BLaER1 treated with 17β-estradiol and CSF1 and Interleukin-3, amounts not matched to agents 10 nM and 100 nM (cell line): ENCODE data around the gene KRAS.
"Not testable (repeated sequence)": the region's sequence is repeated elsewhere in the genome, so short reads cannot be mapped to it uniquely, and the experiment has no call there.

Experiments
- H3K27ac ChIP-seq, 11 experiments: shearing (Covaris generic); formaldehyde crosslinking; 2 replicates each; pipeline ENCODE4 v1.8.1; 2022
- H3K27me3 ChIP-seq, 11 experiments: shearing (Covaris generic); formaldehyde crosslinking; 2 replicates each; pipeline ENCODE4 v1.8.1; 2022
- H3K36me3 ChIP-seq, 11 experiments: shearing (Covaris generic); formaldehyde crosslinking; 2 replicates each; pipeline ENCODE4 v1.8.1; 2022
- H3K4me1 ChIP-seq, 10 experiments: shearing (Covaris generic); formaldehyde crosslinking; 2 replicates each; pipeline ENCODE4 v1.8.1; 2022
- H3K4me2 ChIP-seq, 11 experiments: shearing (Covaris generic); formaldehyde crosslinking; 2 replicates each; pipeline ENCODE4 v1.8.1; 2022
- H3K4me3 ChIP-seq, 10 experiments: shearing (Covaris generic); formaldehyde crosslinking; 2 replicates each; pipeline ENCODE4 v1.8.1; 2022
- H3K9ac ChIP-seq, 11 experiments: shearing (Covaris generic); formaldehyde crosslinking; 2 replicates each; pipeline ENCODE4 v1.8.1; 2022
- H3K9me3 ChIP-seq, 11 experiments: shearing (Covaris generic); formaldehyde crosslinking; replicated peaks in 1 of 11; 2 replicates each; pipeline ENCODE4 v1.8.1; 2022
- H4K20me1 ChIP-seq, 11 experiments: shearing (Covaris generic); formaldehyde crosslinking; 2 replicates each; pipeline ENCODE4 v1.8.1; 2022
- Cebpa-rat ChIP-seq, 11 experiments: shearing (Covaris generic); IDR thresholded peaks; 2 replicates each; pipeline ENCODE4 v1.8.1; 2022

Gene KRAS

DNA sequence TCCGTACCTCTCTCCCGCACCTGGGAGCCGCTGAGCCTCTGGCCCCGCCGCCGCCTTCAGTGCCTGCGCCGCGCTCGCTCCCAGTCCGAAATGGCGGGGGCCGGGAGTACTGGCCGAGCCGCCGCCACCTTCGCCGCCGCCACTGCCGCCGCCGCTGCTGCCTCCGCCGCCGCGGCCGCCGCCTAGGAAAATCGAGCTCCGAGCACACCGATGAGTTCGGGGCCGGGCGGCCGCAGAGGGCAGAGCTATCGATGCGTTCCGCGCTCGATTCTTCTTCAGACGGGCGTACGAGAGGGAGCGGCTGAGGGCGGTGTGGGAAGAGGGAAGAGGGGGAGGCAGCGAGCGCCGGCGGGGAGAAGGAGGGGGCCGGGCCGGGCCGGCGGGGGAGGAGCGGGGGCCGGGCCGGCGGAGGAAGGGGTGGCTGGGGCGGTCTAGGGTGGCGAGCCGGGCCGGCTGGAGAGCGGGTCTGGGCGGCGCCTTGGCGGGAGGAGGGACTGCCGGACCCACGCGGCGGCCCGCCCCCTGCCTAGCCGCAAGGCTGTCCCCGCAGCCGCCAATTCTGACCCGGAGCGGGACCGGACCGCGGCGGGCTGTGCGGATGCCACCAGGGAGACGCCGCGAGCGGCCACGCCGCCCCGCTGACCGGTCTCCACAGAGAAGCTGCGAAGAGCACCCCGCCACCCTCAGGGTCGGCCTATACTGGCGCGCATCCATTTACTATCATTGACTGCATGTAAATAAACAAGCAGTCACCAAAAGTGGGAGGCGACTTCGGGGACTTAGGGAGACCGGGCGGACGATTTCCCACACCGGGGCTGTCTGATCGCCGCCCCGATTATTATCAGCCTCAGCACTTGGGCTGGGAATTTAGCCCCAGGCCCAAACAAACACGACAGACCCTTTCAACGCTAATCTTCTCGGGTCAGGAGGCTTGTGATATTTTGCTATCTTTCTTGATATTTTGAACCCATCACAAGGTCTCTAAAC is at the start of gene KRAS:
TSS of gene KRAS (minus strand) at position 186 of the 987 bp plus-strand sequence.
- Histone ChIP-seq H3K4me2 (peak within 1 kb of the TSS; percentile 79 to 94 (median 89)), H3K9me3 (peaks cover 0 to 9% (median 3%) of the 10 kb centered on the region in 11 experiments; a peak in 7 of 22 replicates), H3K36me3 (peaks cover 0 to 31% (median 20%) of the 10 kb centered on the region in 11 experiments; a peak in 19 of 22 replicates), H3K4me3 (peak within 1 kb of the TSS; percentile 66 to 95 (median 85)), H3K4me1 (peaks cover 19 to 39% (median 30%) of the 10 kb centered on the region in 10 experiments), H3K27me3 (no peaks in the 10 kb centered on the region), H3K9ac (peak within 1 kb of the TSS; percentile 88 to 95 (median 94)), H4K20me1 (peaks cover 10 to 37% (median 26%) of the 10 kb centered on the region in 11 experiments; a peak in 18 of 22 replicates), H3K27ac (peak within 1 kb of the TSS; percentile 82 to 95 (median 90))
- TF ChIP-seq Cebpa-rat (IDR thresholded peaks at IDR 0.05) = no peak

DNA sequence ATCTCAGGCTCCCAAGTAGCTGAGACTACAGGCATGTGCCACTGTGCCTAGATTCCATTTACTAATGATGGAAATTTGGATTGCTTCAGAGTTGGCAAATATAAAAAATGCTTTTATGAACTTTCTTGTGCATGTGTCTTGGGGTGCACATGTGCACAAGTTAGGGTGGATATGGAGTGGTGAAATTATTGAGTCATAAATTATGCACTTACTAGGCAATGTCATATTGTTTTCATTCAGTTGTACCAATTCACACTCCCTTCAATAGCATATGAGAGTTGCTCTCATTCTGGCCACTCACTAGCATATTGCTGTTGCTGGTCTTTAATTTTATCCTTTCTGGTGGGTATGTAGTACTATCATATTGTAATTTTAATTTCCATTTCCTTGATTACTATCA is 45.7 kb upstream of the KRAS start:
- H3K4me2 ChIP-seq = no peak overlapping the region
- H3K4me3 ChIP-seq = no peak overlapping the region
- peaks cover 0 to 6% (median 0%) of the 10 kb centered on the region in 11 experiments; a peak in 2 of 22 replicates for H3K9me3 ChIP-seq
- no peaks in the 10 kb centered on the region for H3K36me3 ChIP-seq
- no peak overlapping the region for H3K27ac ChIP-seq
- H3K4me1 ChIP-seq = peaks cover 0 to 13% (median 9%) of the 10 kb centered on the region in 10 experiments; a peak in 13 of 20 replicates
- no peak overlapping the region for H3K9ac ChIP-seq
- H4K20me1 ChIP-seq = no peaks in the 10 kb centered on the region
- no peaks in the 10 kb centered on the region for H3K27me3 ChIP-seq
- no peak for TF ChIP-seq Cebpa-rat (IDR thresholded peaks at IDR 0.05)

- H4K20me1 ChIP-seq = no peaks in the 10 kb centered on the region
- H3K9me3 ChIP-seq = peaks cover 0 to 6% (median 0%) of the 10 kb centered on the region in 11 experiments; a peak in 3 of 22 replicates
- H3K4me2 ChIP-seq = no peak overlapping the region
- TF ChIP-seq Cebpa-rat (IDR thresholded peaks at IDR 0.05) = no peak
- no peak overlapping the region for H3K27ac ChIP-seq
- H3K4me1 ChIP-seq = peaks cover 0 to 13% (median 9%) of the 10 kb centered on the region in 10 experiments; a peak in 13 of 20 replicates
- H3K27me3 ChIP-seq = no peaks in the 10 kb centered on the region
- no peaks in the 10 kb centered on the region for H3K36me3 ChIP-seq
- no peak overlapping the region for H3K4me3 ChIP-seq
- no peak overlapping the region for H3K9ac ChIP-seq
Measured at GRCh38 chr12:25295361-25295760, 44.6 kb upstream of the KRAS start.

GRCh38 chr12:25293653-25294052 is 42.9 kb upstream of the KRAS start:
- Histone ChIP-seq H3K4me2 (no peak overlapping the region; a peak in 1 of 22 replicates), H3K4me3 (no peak overlapping the region), H3K4me1 (peaks cover 0 to 13% (median 9%) of the 10 kb centered on the region in 10 experiments; a peak in 13 of 20 replicates), H3K27ac (no peak overlapping the region), H3K36me3 (no peaks in the 10 kb centered on the region), H3K9me3 (peaks cover 8 to 18% (median 12%) of the 10 kb centered on the region in 11 experiments; a peak in 20 of 22 replicates), H4K20me1 (no peaks in the 10 kb centered on the region), H3K9ac (no peak overlapping the region), H3K27me3 (no peaks in the 10 kb centered on the region)
- no peak for TF ChIP-seq Cebpa-rat (IDR thresholded peaks at IDR 0.05)

DNA sequence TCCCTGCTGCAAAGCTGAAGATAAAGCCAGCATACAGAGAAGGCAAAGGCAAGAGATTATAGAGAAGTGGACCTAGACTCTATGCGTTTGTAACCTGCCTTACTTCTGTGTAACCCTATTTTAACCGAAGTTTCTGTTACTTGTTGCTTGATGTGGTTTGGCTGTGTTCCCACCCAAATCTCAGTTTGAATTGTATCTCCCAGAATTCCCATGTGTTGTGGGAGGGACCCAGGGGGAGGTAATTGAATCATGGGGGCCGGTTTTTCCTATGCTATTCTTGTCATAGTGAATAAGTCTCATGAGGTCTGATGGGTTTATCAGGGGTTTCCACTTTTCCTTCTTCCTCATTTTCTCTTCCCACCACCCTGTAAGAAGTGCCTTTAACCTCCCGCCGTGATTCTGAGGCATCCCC is 42.1 kb upstream of the KRAS start:
- not testable (repeated sequence) for H3K27ac ChIP-seq, H3K9ac ChIP-seq, H3K4me3 ChIP-seq, H3K36me3 ChIP-seq, H3K27me3 ChIP-seq, H4K20me1 ChIP-seq
- Histone ChIP-seq H3K4me1 (peaks cover 0 to 13% (median 9%) of the 10 kb centered on the region in 10 experiments; a peak in 13 of 20 replicates), H3K9me3 (peaks cover 8 to 20% (median 12%) of the 10 kb centered on the region in 11 experiments; a peak in 20 of 22 replicates), H3K4me2 (peak overlapping the region in 10 of 11 experiments; percentile 10 to 56 (median 36); a peak in 16 of 22 replicates)

DNA sequence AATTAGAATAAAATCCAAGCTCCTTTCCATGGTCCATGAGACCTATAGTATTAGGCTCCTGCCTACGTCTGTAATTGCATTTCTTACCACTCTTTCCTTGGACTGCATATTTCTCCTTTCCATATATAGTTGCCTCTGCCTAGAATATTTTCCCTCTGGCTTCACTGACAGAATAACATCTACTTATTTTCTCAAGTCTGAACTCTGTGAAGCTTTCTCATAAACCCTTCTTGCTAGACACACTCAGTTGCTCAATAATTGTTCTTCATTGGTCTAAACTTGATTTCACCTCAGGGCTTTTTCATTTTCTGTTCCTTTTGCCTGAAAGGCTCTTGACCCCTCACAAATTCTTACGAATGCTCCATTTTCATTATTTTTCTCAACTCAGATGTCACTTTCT is 36.9 kb upstream of the KRAS start:
- Histone ChIP-seq H3K4me3 (no peak overlapping the region), H3K27ac (no peak overlapping the region), H4K20me1 (no peaks in the 10 kb centered on the region), H3K36me3 (no peaks in the 10 kb centered on the region), H3K4me1 (peaks cover 1 to 13% (median 4%) of the 10 kb centered on the region in 10 experiments; a peak in 16 of 20 replicates), H3K9me3 (peaks cover 8 to 20% (median 12%) of the 10 kb centered on the region in 11 experiments; a peak in 20 of 22 replicates), H3K27me3 (no peaks in the 10 kb centered on the region), H3K4me2 (no peak overlapping the region), H3K9ac (no peak overlapping the region)
- no peak for TF ChIP-seq Cebpa-rat (IDR thresholded peaks at IDR 0.05)

- Histone ChIP-seq H3K4me3 (no peak overlapping the region), H3K9me3 (peaks cover 8 to 20% (median 12%) of the 10 kb centered on the region in 11 experiments; a peak in 20 of 22 replicates), H3K36me3 (no peaks in the 10 kb centered on the region), H3K9ac (no peak overlapping the region), H3K4me1 (peaks cover 0 to 17% (median 0%) of the 10 kb centered on the region in 10 experiments; a peak in 6 of 20 replicates), H3K27me3 (no peaks in the 10 kb centered on the region), H3K4me2 (no peak overlapping the region), H3K27ac (no peak overlapping the region), H4K20me1 (no peaks in the 10 kb centered on the region)
- TF ChIP-seq Cebpa-rat (IDR thresholded peaks at IDR 0.05) = no peak
Measured at GRCh38 chr12:25286837-25287236, 36.1 kb upstream of the KRAS start.

DNA sequence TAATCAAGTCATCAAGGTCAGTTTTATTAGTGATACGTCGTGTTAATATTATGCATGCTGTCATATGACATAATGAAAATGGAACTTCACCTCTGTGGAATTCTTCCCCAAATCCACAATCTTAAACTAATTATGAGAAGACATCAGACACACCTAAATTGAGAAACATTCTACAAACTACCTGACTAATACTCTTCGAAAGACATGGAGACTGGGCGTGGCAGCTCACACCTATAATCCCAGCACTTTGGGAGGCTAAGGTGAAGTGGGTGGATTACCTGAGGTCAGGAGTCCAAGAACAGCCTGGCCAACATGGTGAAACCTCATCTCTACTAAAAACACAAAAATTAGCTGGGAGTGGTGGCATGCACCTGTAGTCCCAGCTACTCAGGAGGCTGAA is 33.3 kb upstream of the KRAS start:
- Histone ChIP-seq H4K20me1 (no peaks in the 10 kb centered on the region), H3K36me3 (no peaks in the 10 kb centered on the region), H3K4me1 (peaks cover 0 to 17% (median 6%) of the 10 kb centered on the region in 10 experiments; a peak in 13 of 20 replicates), H3K4me3 (no peak overlapping the region), H3K27ac (no peak overlapping the region), H3K9ac (no peak overlapping the region), H3K4me2 (no peak overlapping the region), H3K9me3 (peaks cover 0 to 8% (median 2%) of the 10 kb centered on the region in 11 experiments; a peak in 10 of 22 replicates), H3K27me3 (no peaks in the 10 kb centered on the region)
- no peak for TF ChIP-seq Cebpa-rat (IDR thresholded peaks at IDR 0.05)

GRCh38 chr12:25283006-25283405 is 32.3 kb upstream of the KRAS start:
- no peaks in the 10 kb centered on the region for H4K20me1 ChIP-seq
- H3K27me3 ChIP-seq = no peaks in the 10 kb centered on the region
- TF ChIP-seq Cebpa-rat (IDR thresholded peaks at IDR 0.05) = no peak
- H3K4me2 ChIP-seq = peak overlapping the region in 4 of 11 experiments; percentile 1 to 35 (median 24); a peak in 4 of 22 replicates
- no peaks in the 10 kb centered on the region for H3K36me3 ChIP-seq
- H3K27ac ChIP-seq = no peak overlapping the region
- no peak overlapping the region for H3K4me3 ChIP-seq
- H3K9ac ChIP-seq = no peak overlapping the region
- no peaks in the 10 kb centered on the region; a peak in 2 of 22 replicates for H3K9me3 ChIP-seq
- peaks cover 0 to 17% (median 6%) of the 10 kb centered on the region in 10 experiments; a peak in 13 of 20 replicates for H3K4me1 ChIP-seq
